Natural killer cell (primary cell): Measurements from ENCODE around the gene RASGRP2. TPM values are rescaled to one million over a fixed set of nuclear protein-coding genes. Genes with fewer than 3 reads are reported as not detected.
A peak's percentile ranks its signal among the peaks of the same experiment; 100 is the strongest.

Experiments used
- ATAC-seq, 3 donors: fragments of 150-1000 bp in 2 of 3; fragments of 200-7000 bp in 1 of 3; cut with Tn5 transposase; 1 replicate in 1 of 3; 2 replicates in 2 of 3; pipeline ENCODE4 v1.10.0; 2021; ENCODE audit warnings: mild to moderate bottlenecking in 2 of 3, moderate library complexity in 2 of 3
- DNase-seq, 2 donors: peaks; one replicate each; pipeline versions ENCODE4 v3.0.0 to v3.0.0-alpha.2; 2013 to 2021; ENCODE audit warnings: mixed read lengths in 1 of 2
- H3K27ac ChIP-seq: one replicate; pipeline ENCODE4 v1.5.1; 2013; ENCODE audit warnings: mild to moderate bottlenecking, low read length
- H3K27me3 ChIP-seq: one replicate; pipeline ENCODE4 v1.6.1; 2013; ENCODE audit warnings: low read length; ENCODE audit not compliant: control insufficient read depth, insufficient read depth
- H3K36me3 ChIP-seq: one replicate; pipeline ENCODE4 v1.6.1; 2013; ENCODE audit warnings: low read length; ENCODE audit not compliant: control insufficient read depth, insufficient read depth
- H3K4me1 ChIP-seq: one replicate; pipeline ENCODE4 v1.6.1; 2013; ENCODE audit warnings: low read length; ENCODE audit not compliant: control insufficient read depth, insufficient read depth
- H3K4me3 ChIP-seq: one replicate; pipeline ENCODE4 v1.5.1; 2013; ENCODE audit warnings: low read length
- H3K9me3 ChIP-seq: one replicate; pipeline ENCODE4 v1.6.1; 2013; ENCODE audit warnings: low read length; ENCODE audit not compliant: control insufficient read depth, insufficient read depth
- H3K27ac Mint-ChIP-seq, 2 donors: one replicate each; pipeline ENCODE4 v1.8.0; 2022; ENCODE audit warnings: mild to moderate bottlenecking in 2 of 2, mixed read lengths in 2 of 2, moderate library complexity in 1 of 2
- H3K27me3 Mint-ChIP-seq, 2 donors: one replicate each; pipeline ENCODE4 v1.8.0; 2022; ENCODE audit warnings: low read depth in 2 of 2, mixed read lengths in 2 of 2
- H3K36me3 Mint-ChIP-seq: one replicate; pipeline ENCODE4 v1.8.0; 2022; ENCODE audit warnings: mixed read lengths
- H3K4me1 Mint-ChIP-seq, 2 donors: one replicate each; pipeline ENCODE4 v1.8.0; 2022; ENCODE audit warnings: mixed read lengths in 2 of 2
- H3K4me3 Mint-ChIP-seq: one replicate; pipeline ENCODE4 v1.8.0; 2022; ENCODE audit warnings: mild to moderate bottlenecking, moderate library complexity, mixed read lengths
- H3K9me3 Mint-ChIP-seq, 2 donors: one replicate each; pipeline ENCODE4 v1.8.0; 2022; ENCODE audit warnings: mixed read lengths in 2 of 2
- WGBS: methylation state at CpG from one replicate; pipeline ENCODE4 v1.1.7; 2013; ENCODE audit warnings: missing lambda C conversion rate; ENCODE audit not compliant: insufficient coverage; 5-methylcytosine and 5-hydroxymethylcytosine counted together
- intact Hi-C: fragments of 100-400 bp; cut with micrococcal nuclease; formaldehyde crosslinking; loops from one replicate; pipeline ENCODE4 v1.14.2; 2022
- total RNA-seq, 4 donors: library from RNA; stranded (reverse); fragments of 120-200 nt in 1 of 4; gene quantifications; one replicate each; pipeline versions ENCODE4 v1.2.3 to v1.2.4, GENCODE V29; 2013 to 2022
- TF ChIP-seq, protein P1 (sequence below): fragments of 200-600 bp; IDR thresholded peaks from one replicate; pipeline ENCODE4 v1.8.0; 2022; ENCODE audit warnings: antibody characterized with exemption

RASGRP2 gene
- total RNA-seq, 3 donors from 2014 or later (not counting 1 experiment from before 2014, with no cell fraction given) = 371 to 417 (median 394) TPM

DNA sequence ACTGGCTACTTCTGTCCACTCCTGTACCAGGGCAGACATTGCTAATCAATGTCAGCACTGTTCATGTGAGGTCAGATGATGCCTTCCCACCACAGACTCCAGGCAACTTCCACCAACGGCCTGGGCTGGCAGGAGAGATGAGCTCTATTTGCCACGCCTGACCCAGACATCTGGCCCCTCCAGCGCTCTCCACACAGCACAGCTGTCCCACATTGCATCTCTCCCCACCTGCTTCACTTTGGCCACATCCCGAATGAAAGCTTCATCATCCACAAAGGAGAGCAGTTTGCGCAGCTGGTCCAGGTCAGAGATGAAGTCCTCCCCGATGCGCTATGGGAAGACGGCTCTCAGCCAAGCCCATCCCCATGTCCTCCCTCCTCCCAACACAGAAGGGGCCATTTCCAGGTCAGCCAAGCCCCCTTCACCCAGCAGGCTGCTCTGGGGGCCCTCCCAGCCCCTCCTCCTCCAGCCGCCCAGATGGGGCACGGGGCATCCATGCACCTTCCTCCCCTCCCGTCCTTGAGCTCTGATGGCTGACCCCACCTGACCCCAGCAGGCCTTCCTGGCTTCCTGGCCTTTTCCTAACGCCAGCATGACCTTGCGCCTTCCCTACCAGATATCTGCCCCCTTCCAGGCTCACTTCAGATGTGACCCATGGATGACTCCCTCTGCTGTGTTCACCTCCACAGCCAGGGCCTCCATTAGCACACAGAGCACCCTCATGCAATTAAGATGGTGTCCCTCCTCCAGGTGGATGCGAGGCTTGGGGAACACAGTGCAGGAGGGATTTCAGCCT, 8.4 kb upstream of the RASGRP2 start:
- Histone ChIP-seq H3K4me1 (peaks cover 24% of the 10 kb centered on the region), H3K27ac (no peak overlapping the region), H3K4me3 (no peak overlapping the region), H3K9me3 (no peaks in the 10 kb centered on the region), H3K27me3 (no peaks in the 10 kb centered on the region), H3K36me3 (peaks cover 24% of the 10 kb centered on the region)
- TF ChIP-seq, protein P1, sequence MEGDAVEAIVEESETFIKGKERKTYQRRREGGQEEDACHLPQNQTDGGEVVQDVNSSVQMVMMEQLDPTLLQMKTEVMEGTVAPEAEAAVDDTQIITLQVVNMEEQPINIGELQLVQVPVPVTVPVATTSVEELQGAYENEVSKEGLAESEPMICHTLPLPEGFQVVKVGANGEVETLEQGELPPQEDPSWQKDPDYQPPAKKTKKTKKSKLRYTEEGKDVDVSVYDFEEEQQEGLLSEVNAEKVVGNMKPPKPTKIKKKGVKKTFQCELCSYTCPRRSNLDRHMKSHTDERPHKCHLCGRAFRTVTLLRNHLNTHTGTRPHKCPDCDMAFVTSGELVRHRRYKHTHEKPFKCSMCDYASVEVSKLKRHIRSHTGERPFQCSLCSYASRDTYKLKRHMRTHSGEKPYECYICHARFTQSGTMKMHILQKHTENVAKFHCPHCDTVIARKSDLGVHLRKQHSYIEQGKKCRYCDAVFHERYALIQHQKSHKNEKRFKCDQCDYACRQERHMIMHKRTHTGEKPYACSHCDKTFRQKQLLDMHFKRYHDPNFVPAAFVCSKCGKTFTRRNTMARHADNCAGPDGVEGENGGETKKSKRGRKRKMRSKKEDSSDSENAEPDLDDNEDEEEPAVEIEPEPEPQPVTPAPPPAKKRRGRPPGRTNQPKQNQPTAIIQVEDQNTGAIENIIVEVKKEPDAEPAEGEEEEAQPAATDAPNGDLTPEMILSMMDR = no peak
- 91% methylated on average over 14 of the region's 14 CpGs for WGBS
- H3K4me3 Mint-ChIP-seq = no peak overlapping the region
- intact Hi-C loops = no loop called here
- no peak for DNase-seq
- ATAC-seq = no peak
- H3K27ac Mint-ChIP-seq = peak overlapping the region in 1 of 2 donors; percentile 36
- H3K36me3 Mint-ChIP-seq = no peaks in the 10 kb centered on the region
- H3K4me1 Mint-ChIP-seq = peaks cover 14 to 26% of the 10 kb centered on the region in 2 donors
- H3K27me3 Mint-ChIP-seq = no peaks in the 10 kb centered on the region
- no peaks in the 10 kb centered on the region for H3K9me3 Mint-ChIP-seq

DNA sequence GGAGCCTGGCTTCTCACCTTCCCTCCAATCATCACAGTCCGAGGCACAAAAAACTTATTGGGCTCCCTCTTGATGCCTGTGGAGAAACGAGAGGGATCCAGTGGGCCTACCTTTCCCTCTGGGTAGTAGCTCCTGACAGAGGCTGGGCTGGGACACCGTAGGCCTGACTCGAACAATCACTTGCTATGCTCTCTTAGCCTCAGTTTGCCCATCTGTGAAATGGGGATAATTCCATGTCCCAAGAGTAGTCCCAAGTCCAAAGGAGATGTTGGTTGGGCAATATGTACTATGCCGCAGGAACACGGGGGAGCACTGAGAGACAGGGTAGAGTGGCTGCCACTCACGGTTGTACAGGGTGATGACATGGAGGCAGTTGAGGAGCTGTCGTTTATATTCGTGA, 7.6 kb upstream of the RASGRP2 start:
- WGBS = 89% methylated on average over 9 of the region's 9 CpGs
- ATAC-seq (no peak), DNase-seq (no peak)
- intact Hi-C loops = no loop called here
- Mint-ChIP-seq H3K36me3 (no peaks in the 10 kb centered on the region), H3K27me3 (no peaks in the 10 kb centered on the region), H3K27ac (no peak overlapping the region), H3K4me1 (peaks cover 16 to 29% of the 10 kb centered on the region in 2 donors), H3K9me3 (no peaks in the 10 kb centered on the region), H3K4me3 (no peak overlapping the region)
- H3K27me3 ChIP-seq = no peaks in the 10 kb centered on the region
- H3K36me3 ChIP-seq = peaks cover 24% of the 10 kb centered on the region
- H3K4me1 ChIP-seq = peaks cover 28% of the 10 kb centered on the region
- H3K27ac ChIP-seq = no peak overlapping the region
- TF ChIP-seq, protein P1 = no peak
- no peaks in the 10 kb centered on the region for H3K9me3 ChIP-seq
- no peak overlapping the region for H3K4me3 ChIP-seq

DNA sequence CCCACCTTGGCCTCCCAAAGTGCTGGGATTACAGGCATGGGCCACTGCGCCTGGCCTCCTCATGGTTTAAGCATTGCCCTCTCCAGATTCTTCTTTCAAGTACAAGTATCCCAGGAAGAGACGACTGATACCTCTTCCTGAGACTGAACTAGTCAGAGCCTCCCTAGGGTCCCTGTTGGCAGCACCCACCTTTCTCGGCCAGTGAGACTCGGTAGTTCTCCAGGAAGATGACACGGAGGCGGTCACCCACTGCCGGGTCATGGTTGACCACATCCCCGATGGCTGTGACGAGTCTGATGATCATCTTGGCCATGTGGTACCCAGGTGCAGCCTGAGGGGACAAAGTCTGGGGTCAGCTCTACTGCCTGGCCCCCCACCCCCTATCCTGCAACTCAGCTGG, 7.2 kb upstream of the RASGRP2 start:
- intact Hi-C loops = no loop called here
- DNase-seq (no peak), ATAC-seq (peak in 1 of 3 donors; percentile 47)
- no peak overlapping the region for H3K4me3 ChIP-seq
- peaks cover 24% of the 10 kb centered on the region for H3K36me3 ChIP-seq
- peaks cover 32% of the 10 kb centered on the region for H3K4me1 ChIP-seq
- peaks cover 20 to 34% of the 10 kb centered on the region in 2 donors for H3K4me1 Mint-ChIP-seq
- H3K4me3 Mint-ChIP-seq = no peak overlapping the region
- H3K27ac ChIP-seq = no peak overlapping the region
- TF ChIP-seq, protein P1 = no peak
- H3K9me3 ChIP-seq = no peaks in the 10 kb centered on the region
- no peaks in the 10 kb centered on the region for H3K36me3 Mint-ChIP-seq
- H3K27ac Mint-ChIP-seq = no peak overlapping the region
- H3K9me3 Mint-ChIP-seq = no peaks in the 10 kb centered on the region
- 82% methylated on average over 9 of the region's 9 CpGs for WGBS
- H3K27me3 Mint-ChIP-seq = no peaks in the 10 kb centered on the region
- H3K27me3 ChIP-seq = no peaks in the 10 kb centered on the region
